GM18951 (cell line): ENCODE data around the gene SH2D3C.
"Not testable (repeated sequence)": the region's sequence is repeated elsewhere in the genome, so short reads cannot be mapped to it uniquely, and the experiment has no call there.

Source experiments
- POLR2A ChIP-seq: IDR thresholded peaks from 4 replicates; pipeline ENCODE4 v1.6.1; 2011; ENCODE audit warnings: mild to moderate bottlenecking; ENCODE audit not compliant: insufficient read length, insufficient read depth; ENCODE audit errors: extremely low read depth
- in situ Hi-C: fragments of 300-500 bp; cut with MboI; formaldehyde crosslinking; loops from one replicate; pipeline ENCODE4 v1.12.0; 2022; ENCODE audit warnings: low sequenced_read_pairs, mixed read lengths, inconsistent platforms; ENCODE audit not compliant: unreplicated experiment

Gene SH2D3C

GRCh38 chr9:127785933-127786772 is 7.7 kb upstream of the SH2D3C start, which contains the start of gene CDK9:
Gene CDK9, plus strand, starts transcription at chr9:127786034. Its CDS starts 115 bp downstream, at chr9:127786149.
- peak; percentile 61 for TF ChIP-seq POLR2A

GRCh38 chr9:127785023-127785932 is 6.8 kb upstream of the SH2D3C start:
- TF ChIP-seq POLR2A = peak; percentile 61
- in situ Hi-C loops = no loop called here

More at GRCh38 chr9:127785933-127786772, 7.7 kb upstream of the SH2D3C start, which contains the start of gene CDK9:
- in situ Hi-C loops = no loop called here

GRCh38 chr9:127783111-127784008 is 4.9 kb upstream of the SH2D3C start:
- in situ Hi-C loops = no loop called here
- peak; percentile 46 for TF ChIP-seq POLR2A

- in situ Hi-C loops = no loop called here
- no peak for TF ChIP-seq POLR2A
These were observed 3.3 kb upstream of the SH2D3C start for GRCh38 chr9:127781806-127782205.

- in situ Hi-C loops = not testable (repeated sequence)
These were observed 2.4 kb upstream of the SH2D3C start for GRCh38 chr9:127780909-127781308.

GRCh38 chr9:127780126-127780885 is 1.8 kb upstream of the SH2D3C start:
- no peak for TF ChIP-seq POLR2A
- in situ Hi-C loops = no loop called here

GRCh38 chr9:127779136-127779981 is 893 bp upstream of the SH2D3C start:
- in situ Hi-C loops = no loop called here
- peak; percentile 55 for TF ChIP-seq POLR2A

- no peak for TF ChIP-seq POLR2A
- in situ Hi-C loops = no loop called here
These were observed 992 bp downstream of the SH2D3C start for GRCh38 chr9:127777368-127777980.

GRCh38 chr9:127776924-127777289 is 1.6 kb downstream of the SH2D3C start:
- in situ Hi-C loops = no loop called here
- peak; percentile 3 for TF ChIP-seq POLR2A

GRCh38 chr9:127776195-127776923 is 2.1 kb downstream of the SH2D3C start:
- peak; percentile 42 for TF ChIP-seq POLR2A
- in situ Hi-C loops = no loop called here

- no peak for TF ChIP-seq POLR2A
- in situ Hi-C loops = no loop called here
These were observed 4.5 kb downstream of the SH2D3C start for GRCh38 chr9:127773981-127774380.
